ENCODE data around the gene RABAC1.

The RABAC1 gene

DNA sequence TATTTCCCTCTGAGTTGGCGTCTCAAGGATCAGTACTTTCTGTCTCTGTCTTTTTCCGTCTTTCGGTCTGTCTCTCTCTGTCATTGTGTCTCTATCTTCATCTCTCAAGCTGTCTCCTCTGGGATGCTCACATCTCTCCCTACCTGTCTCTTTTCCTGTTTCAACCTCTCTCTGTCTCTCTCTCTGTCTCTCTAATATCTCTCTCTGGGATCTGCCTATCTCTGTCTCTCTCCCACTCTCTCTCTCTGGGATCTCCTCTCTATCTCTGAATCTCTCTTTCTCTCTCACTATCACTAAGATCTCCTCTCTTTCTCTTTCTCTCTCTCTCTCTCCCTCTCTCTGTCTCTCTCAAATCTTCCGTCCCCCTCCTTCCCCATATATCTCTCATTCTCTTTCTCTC lies 30.9 kb upstream of the RABAC1 start:
- no peak for DNase-seq (ENCODE audit: low read depth in 2 of 3, low spot score in 2 of 3)

DNA sequence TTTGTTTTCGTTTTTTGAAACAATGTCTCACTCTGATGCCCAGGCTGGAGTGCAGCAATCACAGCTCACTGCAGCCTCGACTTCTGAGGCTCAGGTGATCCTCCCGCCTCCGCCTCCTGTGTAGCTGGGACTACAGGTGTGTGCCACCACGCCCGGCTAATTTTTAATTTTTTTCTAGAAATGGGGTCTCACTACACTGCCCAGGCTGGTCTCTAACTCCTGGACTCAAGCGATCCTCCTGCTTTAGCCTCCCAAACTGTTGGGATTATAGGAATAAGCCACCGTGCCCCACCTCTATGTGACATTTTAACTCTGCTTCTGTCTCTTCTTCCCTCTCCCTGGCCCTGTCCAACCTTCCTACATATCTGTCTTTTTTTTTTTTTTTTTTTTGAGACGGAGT lies 29.8 kb upstream of the RABAC1 start:
- no peak for DNase-seq (ENCODE audit: low read depth in 2 of 3, low spot score in 2 of 3)

DNA sequence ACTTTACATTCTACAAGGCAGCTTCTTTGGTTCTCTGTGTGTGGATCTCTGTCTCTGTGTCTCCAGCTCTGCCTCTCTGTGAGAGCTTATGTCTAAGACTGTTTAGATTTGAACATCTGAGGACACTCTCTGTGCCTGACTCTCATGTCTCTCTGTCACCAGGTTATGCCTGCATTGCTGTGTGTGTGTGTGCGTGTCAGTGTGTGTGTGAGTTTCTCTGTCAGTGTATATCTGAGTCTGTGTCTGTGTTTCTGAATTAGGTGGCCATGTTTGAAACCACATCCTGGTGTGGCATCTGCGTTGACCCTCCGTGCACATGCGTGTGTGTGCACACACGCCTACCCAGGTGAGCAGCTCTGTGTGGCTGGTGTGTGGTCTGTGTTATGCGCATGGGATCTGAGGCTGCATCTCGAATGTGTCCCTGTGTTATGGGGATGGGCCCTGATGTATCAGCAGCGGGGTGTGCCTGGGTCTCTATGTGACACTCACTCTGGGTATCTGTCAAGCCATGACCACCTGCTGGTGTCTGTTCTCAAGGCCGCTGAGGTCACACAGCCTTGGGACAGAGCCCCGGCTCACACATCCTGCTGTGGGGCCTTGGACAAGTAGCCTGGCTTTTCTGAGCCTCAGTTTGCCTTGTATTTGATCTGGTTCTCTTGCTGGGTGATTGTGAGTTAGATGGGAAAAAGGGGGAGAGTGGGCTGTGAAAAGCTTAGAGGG lies 28.2 kb upstream of the RABAC1 start:
- DNase-seq (ENCODE audit: low read depth in 2 of 3, low spot score in 2 of 3) = no peak

DNA sequence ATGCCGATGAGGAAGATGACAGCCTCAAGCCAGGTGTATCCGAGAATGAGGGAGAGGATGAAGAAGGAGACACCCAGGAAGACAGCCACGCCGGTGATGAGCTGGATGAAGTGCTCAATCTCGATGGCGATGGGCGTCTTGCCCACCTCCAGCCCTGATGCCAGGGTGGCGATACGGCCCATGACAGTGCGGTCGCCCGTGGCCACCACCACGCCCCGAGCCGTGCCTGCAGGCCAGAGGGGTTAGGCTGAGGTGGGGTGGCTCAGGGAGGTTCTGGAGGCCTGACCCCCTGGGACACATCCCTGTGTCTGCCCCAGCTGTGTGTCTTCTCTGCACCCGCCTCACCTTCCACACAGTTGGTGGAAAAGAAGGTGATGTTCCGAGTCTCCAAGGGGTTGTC lies 25.8 kb upstream of the RABAC1 start:
- no peak for DNase-seq (ENCODE audit: low read depth in 2 of 3, low spot score in 2 of 3)

DNA sequence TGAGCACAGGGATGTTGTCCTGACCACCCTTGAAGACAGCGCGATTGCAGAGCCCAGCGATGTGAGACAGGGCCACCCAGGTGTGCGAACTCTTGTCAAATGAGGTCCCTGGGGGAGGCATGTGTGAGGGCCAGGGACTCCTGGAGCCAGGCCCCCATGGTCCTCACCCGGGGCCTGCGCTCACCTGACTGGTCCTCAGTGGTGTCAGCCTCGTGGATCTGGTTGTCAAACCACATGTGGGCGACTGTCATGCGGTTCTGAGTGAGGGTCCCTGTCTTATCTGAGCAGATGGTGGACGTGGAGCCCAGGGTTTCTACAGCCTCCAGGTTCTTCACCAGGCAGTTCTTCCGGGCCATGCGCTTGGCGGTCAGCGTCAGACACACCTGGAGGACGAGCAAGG lies 22.6 kb upstream of the RABAC1 start:
- DNase-seq (ENCODE audit: low read depth in 2 of 3, low spot score in 2 of 3) = no peak

DNA sequence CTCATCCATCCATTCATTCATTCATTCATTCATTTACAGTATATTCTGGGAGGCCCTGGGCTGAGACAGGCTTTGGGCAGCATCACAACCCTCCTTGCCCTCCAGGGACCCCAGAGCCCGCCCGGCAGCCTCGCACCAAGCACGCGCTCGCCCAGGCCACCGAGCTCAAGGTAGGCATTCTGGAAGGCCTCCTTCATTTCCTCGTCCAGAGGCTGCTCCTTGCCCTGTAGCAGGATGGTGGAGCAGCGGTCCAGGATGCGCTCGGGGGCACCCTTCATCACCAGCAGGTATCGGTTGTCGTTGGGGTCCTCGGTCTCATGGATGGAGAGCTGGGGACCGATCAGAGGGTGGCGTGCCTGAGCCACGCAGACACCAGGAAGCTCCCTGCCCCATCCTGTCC lies 19.3 kb upstream of the RABAC1 start:
- no peak for DNase-seq (ENCODE audit: low read depth in 2 of 3, low spot score in 2 of 3)

DNA sequence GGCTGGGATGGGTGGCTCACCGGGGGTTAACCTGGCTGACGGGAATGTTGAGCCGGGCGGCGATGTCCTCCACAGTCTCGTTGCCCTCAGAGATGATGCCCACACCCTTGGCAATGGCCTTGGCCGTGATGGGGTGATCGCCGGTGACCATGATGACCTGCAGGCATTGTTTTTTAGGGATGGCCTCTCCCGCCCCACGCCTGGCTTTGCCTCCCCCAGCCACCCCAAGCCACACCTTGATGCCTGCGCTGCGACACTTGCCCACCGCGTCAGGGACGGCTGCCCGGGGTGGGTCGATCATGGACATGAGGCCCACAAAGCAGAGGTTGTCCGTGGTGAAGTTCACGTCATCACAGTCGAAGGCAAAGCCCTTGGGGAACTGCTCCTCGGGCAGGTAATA lies 18.8 kb upstream of the RABAC1 start:
- DNase-seq (ENCODE audit: low read depth in 2 of 3, low spot score in 2 of 3) = no peak

DNA sequence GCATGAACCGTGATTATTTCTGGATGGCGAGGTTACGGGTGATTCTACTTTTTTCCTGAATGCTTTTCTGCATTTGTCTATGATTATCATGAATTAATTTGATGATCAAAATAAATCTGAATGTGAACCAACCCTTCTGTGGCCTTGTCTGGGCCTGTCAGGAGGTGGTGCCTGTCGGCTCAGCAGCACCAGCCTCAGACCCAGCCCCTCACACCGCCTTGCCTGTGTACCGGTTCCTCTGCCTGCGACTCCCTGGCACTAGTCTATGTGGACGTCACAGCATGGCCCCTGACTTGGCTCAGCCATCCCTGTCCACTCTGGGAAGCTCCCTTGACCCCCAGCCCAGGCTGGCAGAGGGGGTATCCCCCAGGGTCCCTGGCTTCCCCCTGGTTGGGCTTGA lies 15.5 kb upstream of the RABAC1 start:
- no peak for DNase-seq (ENCODE audit: low read depth in 2 of 3, low spot score in 2 of 3)

DNA sequence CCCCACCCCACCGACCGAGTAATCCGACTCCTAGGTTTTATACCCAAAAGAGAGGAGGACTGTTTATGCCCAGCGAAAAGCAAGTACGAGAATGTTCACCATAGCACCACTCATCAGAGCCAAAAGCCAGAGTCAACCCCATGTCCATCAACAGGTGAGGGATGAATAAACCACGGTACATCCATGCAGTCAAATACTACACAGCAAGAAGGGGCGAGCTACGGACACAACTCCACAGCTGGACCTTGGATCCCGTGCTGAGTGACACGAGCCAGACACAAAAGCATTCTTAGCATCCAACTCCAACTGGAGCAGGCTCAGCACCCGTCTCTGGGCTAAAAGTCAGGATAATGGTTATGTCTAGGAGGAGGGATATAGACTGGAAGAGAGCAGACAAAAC lies 12.2 kb upstream of the RABAC1 start:
- DNase-seq (ENCODE audit: low read depth in 2 of 3, low spot score in 2 of 3) = no peak

DNA sequence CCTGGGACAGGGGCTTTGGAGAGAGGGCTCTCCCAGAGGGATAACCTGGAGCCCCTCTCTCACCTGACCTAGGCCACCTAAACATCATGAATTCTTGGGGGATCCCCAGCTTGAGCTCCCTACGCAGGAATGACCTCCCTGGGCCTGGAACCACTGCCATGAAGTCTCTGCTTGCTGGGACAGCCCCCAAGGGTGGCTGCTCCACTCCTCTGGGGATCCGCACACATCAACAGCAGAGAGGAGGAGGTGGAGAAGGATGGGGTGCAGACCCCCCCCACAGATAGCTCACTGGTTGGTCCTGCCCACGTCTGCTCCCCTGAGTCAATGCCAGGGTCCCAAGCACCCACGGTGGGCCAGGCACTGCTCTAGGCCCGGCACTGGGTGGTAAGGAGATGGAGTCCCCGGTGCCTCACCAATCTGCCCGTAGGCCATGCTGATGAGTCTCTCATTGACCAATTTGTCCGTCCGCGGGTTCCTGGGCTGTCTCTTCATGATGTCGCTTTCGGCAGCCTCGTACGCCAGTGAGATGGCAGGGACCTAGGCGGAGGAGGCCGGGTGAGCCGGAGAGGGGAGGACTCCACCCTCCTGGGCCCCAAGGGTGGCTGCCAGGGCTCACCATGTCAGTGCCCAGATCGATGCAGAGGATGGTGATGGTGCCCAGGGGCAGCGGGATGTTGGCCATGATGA lies 10.8 kb upstream of the RABAC1 start:
- DNase-seq (ENCODE audit: low read depth in 2 of 3, low spot score in 2 of 3) = no peak

DNA sequence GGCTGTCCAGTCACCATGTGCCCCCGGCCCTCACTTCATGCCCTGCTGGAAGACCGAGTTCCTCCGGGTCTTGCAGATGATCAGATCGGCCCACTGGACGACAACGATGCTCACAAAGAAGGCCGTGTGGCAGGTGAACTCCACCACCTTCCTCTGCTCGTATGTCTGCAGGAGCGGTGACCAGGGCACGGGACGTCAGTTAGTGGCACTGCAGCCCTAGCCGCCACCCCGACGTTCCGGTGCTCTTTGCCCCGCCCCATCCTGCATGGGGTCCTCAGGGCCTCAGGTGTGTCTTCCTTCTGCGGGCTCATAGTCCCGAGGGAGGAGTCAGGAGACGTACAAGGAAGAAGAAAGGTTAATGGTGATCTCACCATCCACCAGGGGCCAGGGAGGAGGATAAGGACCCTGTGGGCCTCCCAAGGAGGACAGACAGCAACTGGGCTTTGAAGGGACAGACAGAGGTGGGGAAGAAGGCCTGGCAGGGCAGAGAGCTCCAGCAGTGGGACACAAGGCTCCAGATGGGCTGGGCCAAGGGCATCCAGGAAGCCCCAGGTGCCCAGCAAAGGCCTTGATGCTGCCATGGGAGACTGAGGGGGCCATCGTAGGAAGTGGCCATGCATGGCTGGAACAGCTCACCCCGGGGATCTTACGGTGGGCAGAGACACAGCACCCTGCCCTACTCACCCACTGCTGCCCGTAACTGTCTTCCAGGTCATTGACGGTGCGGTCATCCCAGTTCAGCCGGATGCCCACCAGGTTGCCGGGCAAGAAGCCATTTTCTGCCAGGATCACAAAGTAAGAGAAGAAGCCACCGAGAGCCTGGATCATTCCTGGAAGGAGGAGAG lies 9.9 kb upstream of the RABAC1 start:
- no peak for DNase-seq (ENCODE audit: low read depth in 2 of 3, low spot score in 2 of 3)

DNA sequence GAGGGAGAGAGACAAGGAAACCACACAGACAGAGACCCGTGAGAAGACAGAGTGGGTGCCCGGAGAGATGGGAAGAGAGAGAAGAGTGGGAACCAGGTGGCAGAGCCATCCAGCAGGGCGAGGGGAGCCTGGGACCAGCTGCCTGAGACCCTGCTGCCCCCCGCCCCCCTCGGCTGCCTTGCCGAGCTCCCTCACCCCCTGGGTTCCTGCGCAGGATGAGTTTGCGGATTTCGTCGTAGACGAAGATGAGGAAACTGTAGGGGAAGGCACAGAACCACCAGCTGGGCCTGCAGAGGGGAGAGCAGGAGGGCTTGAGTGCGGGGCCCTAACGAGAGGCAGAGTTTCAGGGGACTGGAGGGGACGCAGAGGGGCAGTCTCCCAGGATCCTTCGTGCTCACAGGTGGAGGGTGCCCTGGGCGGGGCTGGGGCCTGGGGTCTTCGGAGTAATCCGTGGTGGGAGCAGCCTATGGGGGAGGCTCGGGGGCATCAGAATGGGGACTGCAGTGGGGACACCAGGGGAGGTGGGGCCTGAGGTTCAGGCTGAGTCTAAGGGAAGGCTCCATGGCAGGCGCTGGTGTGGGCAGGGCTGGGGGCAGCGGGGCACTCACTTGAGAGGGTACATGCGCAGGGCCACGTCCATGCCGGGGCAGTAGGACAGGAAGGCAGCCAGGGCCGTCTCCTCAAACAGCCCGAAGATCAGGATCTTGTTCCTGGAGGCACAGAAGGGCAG lies 8.1 kb upstream of the RABAC1 start:
- DNase-seq (ENCODE audit: low read depth in 2 of 3, low spot score in 2 of 3) = no peak

DNA sequence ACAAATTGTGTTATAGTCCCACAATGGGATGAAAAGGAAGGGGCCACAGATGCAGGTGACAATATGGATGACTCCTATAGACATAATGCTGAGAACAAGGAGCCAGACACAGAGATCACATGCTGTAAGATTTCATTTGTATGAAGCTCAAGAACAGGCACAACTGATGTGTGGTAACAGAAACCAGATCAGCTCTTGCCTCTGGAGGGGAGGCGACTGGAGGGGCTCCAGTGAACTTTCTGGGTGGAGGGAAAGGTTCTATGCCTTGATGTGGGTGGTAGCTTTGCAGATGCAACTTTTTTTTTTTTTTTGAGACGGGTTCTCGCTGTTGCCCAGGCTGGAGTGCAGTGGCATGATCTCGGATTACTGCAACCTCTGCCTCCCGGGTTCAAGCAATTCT lies 6.0 kb upstream of the RABAC1 start:
- DNase-seq (ENCODE audit: low read depth in 2 of 3, low spot score in 2 of 3) = no peak

DNA sequence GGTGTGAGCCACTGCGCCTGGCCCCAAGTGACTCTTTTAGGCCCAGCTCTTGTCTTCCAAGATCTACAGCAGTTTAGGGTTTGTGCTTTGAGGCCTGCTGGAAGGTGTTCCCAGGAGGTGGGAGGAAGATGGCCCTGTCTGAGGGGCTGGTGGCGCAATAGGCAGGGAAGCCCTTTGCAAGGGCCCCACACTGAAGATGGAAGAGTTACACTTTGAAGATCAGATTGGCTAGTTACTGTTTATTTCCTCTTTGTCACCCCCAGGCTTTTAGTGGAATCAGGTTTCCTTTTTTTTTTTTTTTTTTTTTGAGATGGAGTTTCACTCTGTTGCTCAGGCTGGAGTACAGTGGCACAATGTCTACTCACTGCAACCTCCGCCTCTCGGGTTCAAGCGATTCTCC lies 1.9 kb upstream of the RABAC1 start:
- DNase-seq (ENCODE audit: low read depth in 2 of 3, low spot score in 2 of 3) = no peak

DNA sequence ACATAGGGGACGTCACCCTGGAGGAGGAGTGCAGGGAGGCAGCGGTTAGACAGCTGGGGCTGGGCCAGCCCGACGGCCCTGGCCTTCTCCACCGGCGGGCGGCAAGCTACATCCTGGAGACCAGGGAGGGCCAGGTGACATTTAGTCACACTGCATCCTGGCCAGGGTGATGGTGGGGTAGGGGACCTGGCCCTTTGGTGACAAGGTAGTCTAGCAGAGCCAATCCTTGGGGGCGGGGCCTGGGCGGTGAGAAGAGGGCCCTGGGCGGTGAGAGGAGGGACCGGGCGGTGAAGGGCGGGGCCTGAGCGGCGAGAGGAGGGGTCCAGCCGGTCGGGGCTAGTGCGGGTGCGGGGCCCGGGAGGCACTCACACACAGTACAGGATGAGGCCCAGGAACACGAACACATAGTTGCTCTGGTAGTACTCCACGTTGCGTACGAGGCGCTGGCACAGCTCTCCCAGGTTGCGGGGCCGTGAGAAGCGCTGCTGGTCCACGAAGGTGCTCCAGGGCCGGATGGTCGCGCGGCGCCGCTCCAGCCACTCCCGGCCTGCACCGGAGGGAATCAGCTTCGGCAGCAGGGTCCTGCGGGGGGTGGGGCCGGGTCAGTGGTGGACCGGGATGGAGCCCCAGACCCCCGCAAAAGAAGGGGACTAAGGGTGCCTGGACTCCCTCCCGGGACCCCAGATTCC lies 610 bp downstream of the RABAC1 start:
- peak; percentile 59 to 65 (median 65) for DNase-seq (ENCODE audit: low read depth in 2 of 3, low spot score in 2 of 3)

DNA sequence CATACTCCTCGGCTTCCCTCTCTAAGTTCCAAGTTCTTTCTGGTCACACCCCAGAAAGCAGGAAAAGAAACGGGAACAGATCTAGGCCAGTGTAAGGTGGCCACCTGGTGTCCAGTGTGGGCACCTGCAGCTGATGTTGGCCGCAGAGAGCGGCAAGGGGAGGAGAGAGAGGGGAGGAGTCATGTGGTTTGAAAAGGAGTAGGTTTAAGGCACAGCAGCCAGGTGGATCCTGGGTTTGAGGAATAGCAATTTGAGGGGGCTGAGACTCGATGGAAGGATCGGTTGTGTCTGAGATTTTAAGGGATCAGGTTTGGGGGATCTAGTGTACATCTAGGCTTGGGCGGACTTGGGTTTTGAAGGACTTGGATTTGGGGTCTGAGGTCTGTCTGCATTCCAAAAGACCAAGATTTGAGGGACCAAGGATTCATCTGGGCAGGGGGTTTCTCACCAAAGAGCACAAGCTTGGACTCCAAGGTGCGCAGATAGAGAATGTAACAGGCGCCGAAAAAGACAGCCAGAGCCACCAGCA lies 1.2 kb downstream of the RABAC1 start:
- no peak for DNase-seq (ENCODE audit: low read depth in 2 of 3, low spot score in 2 of 3)

DNA sequence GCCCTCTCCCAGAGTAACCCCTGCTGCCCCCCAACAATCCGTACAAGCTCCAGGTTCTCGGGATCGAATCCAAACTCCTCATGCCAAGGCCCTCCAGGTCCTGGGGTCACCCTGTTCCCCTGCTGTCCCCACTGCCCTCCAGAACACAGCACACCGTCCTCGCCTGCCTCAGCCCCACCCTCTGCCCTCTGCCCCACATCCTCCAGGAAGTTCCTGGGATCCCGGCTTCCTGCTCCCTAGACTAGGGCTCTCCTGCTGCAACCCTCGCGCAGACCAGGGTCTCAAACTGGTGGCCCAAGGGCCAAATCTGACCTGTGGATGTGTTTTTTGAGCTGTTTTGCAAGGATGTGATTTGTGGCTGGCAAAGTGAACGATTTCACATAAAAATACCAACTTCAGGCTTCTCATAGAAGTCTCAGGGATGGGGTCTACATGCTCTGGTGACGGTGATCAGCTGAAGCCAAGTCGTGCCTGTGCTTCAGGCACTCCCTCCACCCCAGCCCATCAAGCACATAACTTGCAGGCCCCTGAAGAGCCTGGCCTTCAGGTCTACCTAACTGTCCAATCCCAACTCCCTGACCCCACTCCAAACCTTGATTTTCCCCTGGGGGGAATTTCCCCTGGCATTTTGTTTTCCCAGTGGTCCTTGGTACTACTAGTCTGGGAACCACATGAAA lies 1.8 kb downstream of the RABAC1 start:
- DNase-seq (ENCODE audit: low read depth in 2 of 3, low spot score in 2 of 3) = no peak

DNA sequence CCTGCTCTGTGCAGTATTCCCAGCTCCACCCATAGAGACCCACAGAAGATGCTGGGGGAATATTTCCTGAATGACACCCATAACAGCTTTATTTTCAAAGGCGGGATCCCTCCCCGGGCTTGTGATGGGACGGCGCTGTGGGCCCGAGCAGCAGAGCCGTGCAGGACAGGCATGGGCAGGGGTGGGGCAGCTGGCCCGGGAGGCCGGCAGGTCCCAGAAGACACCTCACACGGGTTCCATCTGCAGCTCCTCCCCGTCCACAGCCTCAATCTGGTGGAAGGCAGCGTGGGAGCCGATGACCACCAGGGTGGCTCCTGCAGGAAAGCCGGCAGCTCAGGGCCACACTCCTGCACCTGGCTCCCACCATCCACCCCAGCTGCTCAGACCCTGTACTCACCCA lies 2.5 kb downstream of the RABAC1 start:
- no peak for DNase-seq (ENCODE audit: low read depth in 2 of 3, low spot score in 2 of 3)

DNA sequence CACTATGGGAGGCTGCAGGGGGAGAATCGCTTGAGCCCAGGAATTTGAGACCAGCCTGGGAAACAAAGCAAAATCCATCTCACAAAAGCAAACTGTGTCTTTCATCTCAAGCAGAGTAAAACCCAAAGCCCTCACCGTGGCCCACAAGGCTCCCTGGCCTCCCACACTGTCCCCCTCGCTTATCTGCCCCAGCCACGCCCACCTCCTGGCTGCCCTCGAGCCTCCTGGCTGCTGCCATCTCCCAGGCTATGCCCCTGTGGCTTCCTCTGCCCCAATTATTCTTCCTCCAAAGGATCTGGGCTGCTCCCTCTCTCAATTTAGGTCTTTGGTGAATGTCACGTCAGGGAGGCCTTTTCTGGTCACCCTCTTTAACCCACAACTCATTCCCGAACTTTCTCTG lies 3.6 kb downstream of the RABAC1 start:
- DNase-seq (ENCODE audit: low read depth in 2 of 3, low spot score in 2 of 3) = no peak

DNA sequence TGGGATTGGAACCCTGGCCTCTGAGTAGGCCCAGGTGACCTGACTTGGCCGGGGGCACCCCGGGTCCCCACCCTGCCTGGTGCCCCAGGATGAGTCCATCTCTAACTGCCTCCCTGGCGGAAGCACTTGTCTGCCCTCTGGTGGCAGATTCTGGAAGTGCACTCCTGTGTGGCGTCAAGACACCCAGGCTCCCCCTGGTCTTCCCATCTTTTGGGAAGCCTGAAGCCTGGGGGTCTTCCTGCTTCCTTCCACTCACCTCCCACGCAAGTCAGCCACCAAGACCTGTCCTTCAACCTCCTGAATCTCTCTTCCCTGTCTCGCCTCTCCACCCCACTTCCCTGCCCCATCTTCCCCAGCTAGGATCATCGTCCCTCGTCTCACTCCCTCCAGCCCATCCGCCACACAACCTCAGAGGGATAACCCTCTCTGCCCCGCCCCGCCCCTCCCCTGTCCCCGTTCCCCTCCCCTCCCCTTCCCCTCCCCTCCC lies 7.4 kb downstream of the RABAC1 start:
- peak; percentile 63 to 98 (median 98) for DNase-seq (ENCODE audit: low read depth in 2 of 3, low spot score in 2 of 3)
